Endothelial cell of umbilical vein (primary cell): ENCODE measurements around the gene PRR11. TPM values are rescaled to one million over a fixed set of nuclear protein-coding genes. Genes with fewer than 3 reads are reported as not detected.

ENCODE experiments used
- BruUV-seq: library from RNA; stranded (reverse); fragments of 400-500 nt; replicated peaks from 2 replicates; lab custom pipeline; 2021; lab: Mats Ljungman, UMichigan
- CTCF ChIA-PET: fragments of 300-600, 350-600 bp; sonication (Branson Sonifier 250); formaldehyde crosslinking; loops from one replicate; lab custom pipeline; 2021; ENCODE audit warnings: antibody characterized with exemption, inconsistent platforms; lab: Charles Lee
- POLR2A ChIA-PET: fragments of 300-600, 350-600 bp; sonication (Branson Sonifier 250); formaldehyde crosslinking; loops from one replicate; lab custom pipeline; 2021; ENCODE audit warnings: antibody characterized with exemption, inconsistent platforms; lab: Charles Lee
- DNase-seq: peaks from one replicate; pipeline ENCODE4 v3.0.0-alpha.2; 2011; ENCODE audit warnings: low read depth, low spot score
- FAIRE-seq: peaks from 2 replicates; lab custom pipeline; 2011; peaks lifted over from hg19 to GRCh38; lab: Jason Lieb, UNC
- H2AFZ ChIP-seq: 2 replicates; pipeline ENCODE4 v1.6.0; 2012; ENCODE audit warnings: low read depth, low read length, control low read depth, inconsistent platforms
- H3K27ac ChIP-seq: 2 replicates; pipeline ENCODE4 v1.5.1; 2011; ENCODE audit warnings: low read depth, mild to moderate bottlenecking, control low read depth, low read length, moderate library complexity; ENCODE audit not compliant: insufficient read depth
- H3K27me3 ChIP-seq, 2 experiments: 2 replicates each; pipeline versions ENCODE4 v1.6.0 to v1.6.1; 2011; ENCODE audit warnings: low read length in 2 of 2, mixed read lengths in 1 of 2; ENCODE audit not compliant: control insufficient read depth in 2 of 2, insufficient read depth in 2 of 2
- H3K36me3 ChIP-seq, 2 experiments: 2 replicates in 1 of 2; 3 replicates in 1 of 2; pipeline ENCODE4 v1.5.1; 2011; ENCODE audit warnings: low read length in 2 of 2, mild to moderate bottlenecking in 1 of 2, moderate library complexity in 1 of 2; ENCODE audit not compliant: control insufficient read depth in 2 of 2, insufficient read depth in 2 of 2; ENCODE audit errors: extremely low read depth in 1 of 2
- H3K4me1 ChIP-seq: 3 replicates; pipeline ENCODE4 v1.5.1; 2011; ENCODE audit warnings: mild to moderate bottlenecking, low read length; ENCODE audit not compliant: control insufficient read depth, insufficient read depth; ENCODE audit errors: extremely low read depth
- H3K4me2 ChIP-seq: 2 replicates; pipeline ENCODE4 v1.6.1; 2011; ENCODE audit warnings: low read length, control low read depth, mixed read lengths; ENCODE audit not compliant: insufficient read depth
- H3K4me3 ChIP-seq, 3 experiments: fragments of 200-600 bp in 1 of 3; sonication (generic), shearing (Covaris generic) in 1 of 3; replicated peaks in 1 of 3; 2 replicates each; pipeline ENCODE4 v1.5.1; 2011 to 2016; ENCODE audit warnings: control low read depth in 3 of 3, low read length in 3 of 3, mild to moderate bottlenecking in 2 of 3, inconsistent platforms in 1 of 3, low read depth in 1 of 3, moderate library complexity in 1 of 3; ENCODE audit not compliant: insufficient read depth in 1 of 3
- H3K79me2 ChIP-seq: 2 replicates; pipeline ENCODE4 v1.6.0; 2012; ENCODE audit warnings: low read length, inconsistent platforms; ENCODE audit not compliant: control insufficient read depth, insufficient read depth
- H3K9ac ChIP-seq: replicated peaks from 2 replicates; pipeline ENCODE3; 2011; ENCODE audit warnings: low read length, control low read depth; ENCODE audit not compliant: insufficient read depth; ENCODE audit errors: extremely low read depth
- H3K9me1 ChIP-seq: replicated peaks from 3 replicates; pipeline ENCODE4 v1.6.0; 2011; ENCODE audit warnings: mild to moderate bottlenecking, low read length; ENCODE audit not compliant: control insufficient read depth, insufficient read depth; ENCODE audit errors: extremely low read depth
- H3K9me3 ChIP-seq: replicated peaks from 2 replicates; pipeline ENCODE4 v1.5.1; 2012; ENCODE audit warnings: low read length, inconsistent platforms; ENCODE audit not compliant: control insufficient read depth, insufficient read depth
- H4K20me1 ChIP-seq: replicated peaks from 2 replicates; pipeline ENCODE3; 2011; ENCODE audit warnings: mild to moderate bottlenecking, low read length; ENCODE audit not compliant: control insufficient read depth, insufficient read depth; ENCODE audit errors: extremely low read depth
- CTCF ChIP-seq, 2 donors: IDR thresholded peaks; 1 replicate in 1 of 2; 2 replicates in 1 of 2; pipeline ENCODE4 v1.5.1; 2011; ENCODE audit warnings: low read length in 2 of 2, mild to moderate bottlenecking in 2 of 2, moderate library complexity in 2 of 2, control low read depth in 1 of 2, inconsistent platforms in 1 of 2, low read depth in 1 of 2; ENCODE audit not compliant: insufficient read depth in 1 of 2; ENCODE audit errors: extremely low read depth in 1 of 2
- EZH2 ChIP-seq: IDR thresholded peaks from 2 replicates; pipeline ENCODE4 v1.6.1; 2012; ENCODE audit warnings: borderline replicate concordance, low read depth, mild to moderate bottlenecking, moderate library complexity, low read length, inconsistent platforms; ENCODE audit not compliant: severe bottlenecking
- FOS ChIP-seq: IDR thresholded peaks from 2 replicates; pipeline ENCODE4 v1.6.1; 2011; ENCODE audit warnings: mild to moderate bottlenecking, low read length, moderate library complexity, borderline replicate concordance; ENCODE audit not compliant: insufficient read depth
- GATA2 ChIP-seq: IDR thresholded peaks from 2 replicates; pipeline ENCODE4 v1.7.0; 2011; ENCODE audit warnings: low read depth, mild to moderate bottlenecking, moderate library complexity, mixed read lengths, low read length; ENCODE audit not compliant: insufficient read length, insufficient read depth
- JUN ChIP-seq: IDR thresholded peaks from 2 replicates; pipeline ENCODE4 v1.6.1; 2011; ENCODE audit warnings: borderline replicate concordance, low read depth; ENCODE audit not compliant: insufficient read length, insufficient read depth
- MAX ChIP-seq: IDR thresholded peaks from 2 replicates; pipeline ENCODE4 v1.6.1; 2011; ENCODE audit not compliant: insufficient read depth, insufficient read length
- MYC ChIP-seq: IDR thresholded peaks from one replicate; pipeline ENCODE4 v1.6.1; 2011; ENCODE audit warnings: mild to moderate bottlenecking, low read depth, low read length
- POLR2A ChIP-seq: IDR thresholded peaks from 2 replicates; pipeline ENCODE4 v1.6.1; 2012; ENCODE audit warnings: low read depth, mild to moderate bottlenecking, control low read depth, low read length
- POLR2AphosphoS5 ChIP-seq: IDR thresholded peaks from 2 replicates; pipeline ENCODE4 v1.6.1; 2012; ENCODE audit warnings: low read depth, mild to moderate bottlenecking, control low read depth, low read length, moderate library complexity; ENCODE audit not compliant: insufficient read depth
- dilution Hi-C: fragments of 300-500 bp; cut with MboI; formaldehyde crosslinking; loops from one replicate; pipeline ENCODE4 v1.15.0; 2019; ENCODE audit warnings: low sequenced_read_pairs; ENCODE audit not compliant: extremely low pct_ligation_motif_present
- intact Hi-C: fragments of 100-400 bp; cut with micrococcal nuclease; formaldehyde crosslinking; loops from one replicate; pipeline ENCODE4 v1.10.0; 2022
- polyA plus RNA-seq, 4 experiments: library from polyadenylated mRNA; depleted of rRNA in 3 of 4; stranded (reverse) in 3 of 4; unstranded in 1 of 4; fragments of >200 nt; gene quantifications; 2 replicates each; pipeline versions ENCODE4 v1.2.1 to v1.2.3, GENCODE V29; 2011 to 2012; ENCODE audit warnings: missing spikeins in 1 of 4
- total RNA-seq: library from RNA; stranded (reverse); gene quantifications from 2 replicates; pipeline ENCODE4 v1.2.3, GENCODE V29; 2021

The PRR11 gene
- total and polyA plus RNA-seq, 2 donors (not counting 3 experiments of a cell fraction or from before 2014, with no cell fraction given) = 28.8 to 86.3 TPM

GRCh38 chr17:59115474-59115873 lies 40.1 kb upstream of the PRR11 start:
- ChIA-PET POLR2A (no interaction called here), CTCF (no interaction called here)
- Histone ChIP-seq H4K20me1 (no peaks in the 10 kb centered on the region), H3K9me3 (no peaks in the 10 kb centered on the region), H3K27ac (no peak overlapping the region), H2AFZ (no peak overlapping the region), H3K9me1 (no peaks in the 10 kb centered on the region), H3K9ac (no peak overlapping the region), H3K4me3 (no peak overlapping the region), H3K4me2 (no peak overlapping the region), H3K79me2 (peaks cover 19% of the 10 kb centered on the region), H3K36me3 (peaks cover 2 to 6% of the 10 kb centered on the region in 2 experiments), H3K4me1 (no peaks in the 10 kb centered on the region), H3K27me3 (no peaks in the 10 kb centered on the region)
- FAIRE-seq (no peak), DNase-seq (no peak)
- intact Hi-C loops = no loop called here
- no peak for TF ChIP-seq EZH2
- TF ChIP-seq POLR2A = no peak
- TF ChIP-seq CTCF (IDR thresholded peaks at IDR 0.05; ENCODE audit: extremely low read depth in 1 of 2, insufficient read depth in 1 of 2, low read depth in 1 of 2, low read length in 2 of 2) = no peak
- TF ChIP-seq MAX = no peak
- no peak for TF ChIP-seq GATA2
- no peak for TF ChIP-seq FOS
- no peak for TF ChIP-seq JUN
- TF ChIP-seq POLR2AphosphoS5 = no peak
- TF ChIP-seq MYC = no peak
- BruUV-seq = no TSS peak
- dilution Hi-C loops = no loop called here
